Upper lobe of right lung (tissue), 1 donor: ENCODE data around the gene BMPR1A. TPM values are rescaled to one million over a fixed set of nuclear protein-coding genes. Genes with fewer than 3 reads are reported as not detected.
A peak's percentile ranks its signal among the peaks of the same experiment; 100 is the strongest.

Source experiments
- ATAC-seq: fragments of 200-7000 bp; cut with Tn5 transposase; one replicate; pipeline ENCODE4 v1.9.1; 2020; ENCODE audit warnings: mild to moderate bottlenecking, moderate library complexity
- DNase-seq: peaks from one replicate; pipeline ENCODE4 v3.0.0-alpha.2; 2020
- H3K27ac ChIP-seq: fragments of 200-600 bp; one replicate; pipeline ENCODE4 v1.8.0; 2022
- H3K27me3 ChIP-seq: fragments of 200-600 bp; one replicate; pipeline ENCODE4 v1.8.0; 2022; ENCODE audit warnings: mild to moderate bottlenecking
- H3K36me3 ChIP-seq: fragments of 200-600 bp; one replicate; pipeline ENCODE4 v1.8.0; 2022
- H3K4me1 ChIP-seq: fragments of 200-600 bp; one replicate; pipeline ENCODE4 v1.8.0; 2022
- H3K4me3 ChIP-seq: fragments of 200-600 bp; one replicate; pipeline ENCODE4 v1.8.0; 2022; ENCODE audit warnings: mild to moderate bottlenecking
- H3K9me3 ChIP-seq: fragments of 200-600 bp; one replicate; pipeline ENCODE4 v1.8.0; 2022
- intact Hi-C: fragments of 100-400 bp; cut with DNase I; formaldehyde crosslinking; loops from one replicate; pipeline ENCODE4 v1.11.0; 2022
- total RNA-seq: library from RNA; stranded (reverse); fragmentation: NEBNext Ultra II Directional; extraction: Animal tissue kit (Norgen Biotek cat#: 25700); gene quantifications from one replicate; pipeline ENCODE4 v1.2.1, GENCODE V29; 2021
- TF ChIP-seq, protein P1 (sequence below): fragments of 200-600 bp; IDR thresholded peaks from one replicate; pipeline ENCODE4 v1.8.0; 2022; ENCODE audit warnings: antibody characterized with exemption
- donor health status: DM: no; HTN: yes; CAD: no; lungs with severe emphysema.

BMPR1A gene
- total RNA-seq, 1 donor from 2014 or later = 41.2 TPM

DNA sequence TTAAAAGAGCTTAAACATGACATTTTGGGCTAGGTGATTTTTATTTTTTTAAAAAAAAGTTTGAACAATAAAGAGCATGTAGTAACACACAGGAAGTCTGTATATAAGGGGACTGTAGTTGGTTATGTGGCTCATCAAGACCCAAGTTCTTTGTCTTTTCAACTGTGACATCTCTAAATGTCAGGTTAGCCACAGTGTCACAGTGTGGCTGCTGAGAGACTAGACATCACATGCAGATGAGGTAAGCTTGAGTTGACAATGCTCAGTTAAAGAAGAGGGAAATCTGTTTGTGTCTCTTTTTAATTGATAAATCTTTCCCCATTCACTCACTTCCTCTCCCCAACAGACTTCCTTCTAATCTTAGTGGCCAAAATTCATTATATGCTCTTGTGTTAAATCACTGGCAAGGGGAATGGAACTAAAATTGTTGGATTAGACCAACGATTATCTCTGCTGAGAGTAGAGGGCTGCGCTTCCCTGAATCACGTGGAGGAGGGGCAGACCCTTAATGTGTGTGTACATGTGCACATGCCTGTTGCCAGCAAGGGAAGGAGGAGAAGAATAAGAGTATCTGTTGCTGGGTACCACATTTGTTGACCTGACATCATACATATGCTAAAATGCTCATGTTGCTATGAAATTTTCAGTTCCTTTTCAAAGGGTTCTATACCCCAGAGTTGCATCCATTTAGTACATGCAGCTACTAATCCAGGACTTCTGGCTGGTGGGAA, 122.7 kb downstream of the BMPR1A start:
- intact Hi-C loops = no loop called here
- DNase-seq = no peak

DNA sequence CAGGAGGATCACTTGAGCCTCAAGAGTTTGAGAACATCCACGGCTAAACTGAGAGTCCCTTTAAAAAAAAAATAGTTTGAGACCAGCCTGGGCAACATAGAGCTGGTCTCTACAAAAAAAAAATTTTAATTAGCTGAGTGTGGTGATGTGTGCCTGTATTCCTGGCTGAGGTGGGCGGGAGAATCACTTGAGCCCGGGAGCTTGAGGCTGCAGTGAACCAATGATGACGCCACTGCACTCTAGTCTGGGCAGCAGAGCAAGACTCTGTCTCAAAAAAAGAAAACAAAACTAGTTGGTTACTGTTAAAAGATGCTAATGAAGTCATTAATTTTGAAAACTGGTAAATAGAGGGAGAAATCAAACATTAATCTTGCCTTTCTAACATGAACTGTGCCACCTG, 124.6 kb downstream of the BMPR1A start:
- ATAC-seq (no peak), DNase-seq (no peak)
- intact Hi-C loops = no loop called here
- H3K27me3 ChIP-seq = no peaks in the 10 kb centered on the region
- no peaks in the 10 kb centered on the region for H3K9me3 ChIP-seq
- no peak overlapping the region for H3K27ac ChIP-seq
- H3K4me3 ChIP-seq = no peak overlapping the region
- TF ChIP-seq, protein P1, sequence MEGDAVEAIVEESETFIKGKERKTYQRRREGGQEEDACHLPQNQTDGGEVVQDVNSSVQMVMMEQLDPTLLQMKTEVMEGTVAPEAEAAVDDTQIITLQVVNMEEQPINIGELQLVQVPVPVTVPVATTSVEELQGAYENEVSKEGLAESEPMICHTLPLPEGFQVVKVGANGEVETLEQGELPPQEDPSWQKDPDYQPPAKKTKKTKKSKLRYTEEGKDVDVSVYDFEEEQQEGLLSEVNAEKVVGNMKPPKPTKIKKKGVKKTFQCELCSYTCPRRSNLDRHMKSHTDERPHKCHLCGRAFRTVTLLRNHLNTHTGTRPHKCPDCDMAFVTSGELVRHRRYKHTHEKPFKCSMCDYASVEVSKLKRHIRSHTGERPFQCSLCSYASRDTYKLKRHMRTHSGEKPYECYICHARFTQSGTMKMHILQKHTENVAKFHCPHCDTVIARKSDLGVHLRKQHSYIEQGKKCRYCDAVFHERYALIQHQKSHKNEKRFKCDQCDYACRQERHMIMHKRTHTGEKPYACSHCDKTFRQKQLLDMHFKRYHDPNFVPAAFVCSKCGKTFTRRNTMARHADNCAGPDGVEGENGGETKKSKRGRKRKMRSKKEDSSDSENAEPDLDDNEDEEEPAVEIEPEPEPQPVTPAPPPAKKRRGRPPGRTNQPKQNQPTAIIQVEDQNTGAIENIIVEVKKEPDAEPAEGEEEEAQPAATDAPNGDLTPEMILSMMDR = no peak
- H3K4me1 ChIP-seq = no peaks in the 10 kb centered on the region
- H3K36me3 ChIP-seq = peaks cover 5% of the 10 kb centered on the region

More for the DNA sequence above, 122.7 kb downstream of the BMPR1A start:
- no peaks in the 10 kb centered on the region for H3K9me3 ChIP-seq
- peak; percentile 19 for ATAC-seq
- TF ChIP-seq, protein P1 = no peak
- H3K27ac ChIP-seq = no peak overlapping the region
- H3K27me3 ChIP-seq = no peaks in the 10 kb centered on the region
- no peaks in the 10 kb centered on the region for H3K4me1 ChIP-seq
- peaks cover 6% of the 10 kb centered on the region for H3K36me3 ChIP-seq
- H3K4me3 ChIP-seq = no peak overlapping the region

DNA sequence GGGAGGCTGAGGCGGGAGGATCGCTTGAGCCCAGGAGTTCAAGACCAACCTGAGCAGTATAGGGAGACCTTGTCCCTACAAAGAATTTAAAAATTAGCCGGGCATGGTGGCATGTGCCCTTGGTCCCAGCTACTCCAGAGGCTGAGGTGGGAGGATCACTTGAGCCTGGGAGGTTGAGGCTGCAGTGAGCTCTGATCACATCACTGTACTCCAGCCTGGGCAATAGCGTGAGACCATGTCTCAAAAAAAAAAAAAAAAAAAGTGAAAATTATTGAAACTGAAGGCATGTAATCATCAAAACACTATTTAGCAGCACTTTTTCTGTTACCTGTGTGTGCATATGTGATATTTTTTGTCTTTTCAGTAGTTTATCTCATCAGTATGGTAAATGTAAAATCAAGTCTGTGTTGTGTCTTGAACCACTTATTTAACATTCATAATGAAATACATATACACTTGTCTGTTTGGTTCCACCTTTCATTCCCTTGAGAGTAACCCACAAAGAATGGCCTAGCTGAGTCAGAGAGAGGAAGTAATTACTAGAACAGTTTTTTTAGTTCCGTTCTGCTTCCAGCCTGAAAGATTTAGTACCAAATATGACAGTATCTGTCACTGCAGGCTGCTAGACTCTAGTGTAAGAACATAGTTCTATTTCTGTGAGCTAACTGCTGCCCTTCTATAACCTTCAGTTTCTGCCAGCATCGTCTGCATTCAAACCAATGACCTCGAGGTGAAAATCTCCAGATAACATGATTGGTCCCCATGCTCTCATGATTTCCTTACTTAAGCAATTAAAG, 132.4 kb downstream of the BMPR1A start:
- TF ChIP-seq, protein P1 = no peak
- H3K9me3 ChIP-seq = no peaks in the 10 kb centered on the region
- H3K36me3 ChIP-seq = peaks cover 6% of the 10 kb centered on the region
- ATAC-seq (peak; percentile 50), DNase-seq (no peak)
- H3K27me3 ChIP-seq = no peaks in the 10 kb centered on the region
- peak overlapping the region; percentile 33 for H3K27ac ChIP-seq
- no peak overlapping the region for H3K4me3 ChIP-seq
- intact Hi-C loops = no loop called here
- H3K4me1 ChIP-seq = no peaks in the 10 kb centered on the region

DNA sequence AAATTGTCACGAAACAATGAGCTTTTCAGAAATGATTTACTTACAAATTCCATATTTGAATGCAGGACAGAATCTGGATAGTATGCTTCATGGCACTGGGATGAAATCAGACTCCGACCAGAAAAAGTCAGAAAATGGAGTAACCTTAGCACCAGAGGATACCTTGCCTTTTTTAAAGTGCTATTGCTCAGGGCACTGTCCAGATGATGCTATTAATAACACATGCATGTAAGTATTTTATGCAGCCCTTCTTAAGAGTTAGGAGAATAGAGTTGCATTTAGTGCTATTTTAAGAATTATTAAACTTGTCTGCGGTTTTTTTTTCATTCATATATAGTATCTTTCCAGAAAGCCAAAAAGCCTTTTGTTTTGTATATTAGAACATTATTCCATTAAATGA, 133.6 kb downstream of the BMPR1A start:
- TF ChIP-seq, protein P1 = no peak
- Histone ChIP-seq H3K4me1 (no peaks in the 10 kb centered on the region), H3K27me3 (no peaks in the 10 kb centered on the region), H3K27ac (no peak overlapping the region), H3K9me3 (no peaks in the 10 kb centered on the region), H3K4me3 (no peak overlapping the region), H3K36me3 (peaks cover 6% of the 10 kb centered on the region)
- no peak for DNase-seq
- no peak for ATAC-seq
- intact Hi-C loops = loop anchor here (10.0 kb wide), 1 partner anchor 195 kb away; no protein-coding TSS in a partner anchor

DNA sequence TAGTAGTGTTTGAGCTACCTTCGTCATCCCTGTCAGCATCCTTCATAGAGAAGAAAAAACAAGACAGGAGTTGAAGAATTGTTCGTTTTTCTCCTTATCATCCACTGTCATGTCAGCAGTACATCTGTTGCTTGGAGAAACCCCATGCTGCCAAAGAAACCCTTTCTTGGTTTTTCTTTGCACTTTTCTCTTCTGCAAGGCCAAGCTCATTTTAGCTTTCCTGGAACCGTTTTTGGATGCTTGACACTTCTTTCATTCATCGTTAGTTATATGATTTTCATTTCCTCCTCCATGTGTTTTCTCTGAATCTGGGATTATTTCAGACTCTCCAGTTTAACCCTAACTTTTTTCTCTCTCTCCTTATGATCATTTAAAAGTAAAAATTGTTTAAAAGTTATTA, 142.1 kb downstream of the BMPR1A start:
- H3K4me3 ChIP-seq = no peak overlapping the region
- H3K36me3 ChIP-seq = peaks cover 6% of the 10 kb centered on the region
- TF ChIP-seq, protein P1 = no peak
- H3K27ac ChIP-seq = no peak overlapping the region
- intact Hi-C loops = loop anchor here (10.0 kb wide), 1 partner anchor 204 kb away; no protein-coding TSS in a partner anchor
- H3K4me1 ChIP-seq = peaks cover 7% of the 10 kb centered on the region
- ATAC-seq = no peak
- no peaks in the 10 kb centered on the region for H3K9me3 ChIP-seq
- no peaks in the 10 kb centered on the region for H3K27me3 ChIP-seq
- no peak for DNase-seq
